Measurements from ENCODE around the gene SERF2.
"Not testable (repeated sequence)": the region's sequence is repeated elsewhere in the genome, so short reads cannot be mapped to it uniquely, and the experiment has no call there.

SERF2 gene

DNA sequence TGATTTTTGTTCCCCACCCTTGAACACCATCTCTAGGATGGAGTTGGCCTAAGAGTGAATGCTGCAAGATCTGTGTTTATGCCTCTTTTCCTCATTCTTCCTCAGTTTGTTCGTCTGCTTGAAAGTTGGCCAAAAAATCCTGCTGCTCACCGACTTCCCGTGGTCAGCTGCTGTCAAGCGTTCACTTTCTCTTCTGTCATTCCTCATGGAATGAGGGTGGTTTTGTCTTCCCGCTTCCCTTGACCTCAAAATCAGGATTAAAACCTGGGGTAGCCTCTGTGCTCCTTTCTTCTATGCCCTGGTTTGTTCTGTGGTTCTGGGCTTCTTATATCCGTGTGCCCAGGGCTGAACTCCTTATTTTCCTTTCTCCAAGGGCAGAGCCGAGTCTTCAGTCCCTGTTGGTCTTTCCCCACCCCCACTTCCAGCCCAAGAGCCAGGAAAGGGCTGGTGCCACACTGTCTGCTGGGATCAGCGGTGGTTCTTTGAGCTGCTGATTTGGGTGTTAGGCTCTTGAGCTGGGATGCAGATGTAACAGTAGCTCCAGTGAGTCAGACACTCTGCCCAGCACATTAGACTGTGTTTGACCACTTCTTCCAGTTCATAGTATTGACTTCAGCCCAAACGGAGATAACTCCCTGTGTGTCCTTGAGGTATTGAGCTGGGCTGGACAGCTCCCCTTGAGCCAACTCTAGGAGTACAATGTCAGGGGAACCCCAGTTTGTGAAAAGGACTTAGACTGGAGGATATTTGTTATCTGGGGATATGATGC lies 2.3 kb downstream of the SERF2 start:
- FAIRE-seq: no peak

DNA sequence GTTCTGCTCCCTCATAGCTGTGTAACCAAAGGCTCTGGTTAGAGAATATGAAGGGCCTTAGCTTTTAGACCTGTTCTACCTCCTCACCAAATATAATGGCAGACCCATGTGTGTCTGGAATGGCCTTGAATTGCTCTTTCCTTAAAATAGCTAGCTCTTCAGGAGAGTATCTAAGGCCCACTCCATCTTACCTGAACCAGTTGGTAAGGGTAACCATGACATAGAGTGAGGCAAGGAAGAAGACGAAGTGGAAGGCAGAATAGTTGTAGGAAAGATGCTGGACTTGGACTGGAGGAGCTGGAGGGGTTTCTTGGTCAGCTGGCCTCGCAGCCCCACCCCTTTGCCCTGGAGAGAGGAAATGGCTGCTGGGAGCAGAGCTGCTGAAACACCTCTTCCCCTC lies 3.1 kb downstream of the SERF2 start:
- FAIRE-seq: no peak

DNA sequence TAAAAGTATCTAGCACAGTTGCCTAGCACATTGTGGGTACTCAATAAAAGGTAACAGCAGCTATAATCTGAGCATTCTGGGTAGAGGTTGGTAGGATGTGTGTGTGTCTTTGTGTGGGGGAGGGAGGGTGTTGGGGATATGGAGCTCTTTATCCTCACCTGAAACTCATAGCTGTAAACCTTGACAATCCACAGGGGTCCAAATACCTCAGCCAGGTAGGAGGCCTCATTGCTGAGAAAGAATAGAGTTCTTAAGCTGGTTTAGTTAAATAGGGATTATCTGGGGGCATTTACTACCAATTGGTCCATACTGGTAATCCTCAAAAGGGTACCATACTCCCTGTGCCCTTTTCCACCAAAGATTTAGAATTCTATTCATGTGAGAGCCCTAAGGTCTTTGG lies 3.9 kb downstream of the SERF2 start:
- no peak for FAIRE-seq

DNA sequence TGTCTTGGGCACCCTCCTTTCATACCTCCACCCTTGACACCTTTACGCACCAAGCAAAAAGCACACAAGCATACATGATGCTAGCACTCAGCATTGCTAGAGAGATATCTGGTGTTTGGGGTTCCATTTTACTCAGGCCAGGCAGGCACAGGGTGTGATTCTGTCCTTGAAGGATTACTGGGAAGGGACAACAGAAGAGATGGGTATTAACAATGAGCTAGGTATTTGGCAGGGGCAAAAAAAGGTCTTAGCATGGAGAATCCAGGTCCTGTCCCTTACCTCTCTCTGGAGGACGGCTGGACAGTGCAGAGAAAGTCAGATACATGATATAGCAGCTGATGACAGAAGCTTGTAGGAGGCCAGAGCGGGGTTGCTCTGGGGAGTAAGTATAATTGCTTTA lies 4.4 kb downstream of the SERF2 start:
- no peak for FAIRE-seq

GRCh38 chr15:43799209-43799944 lies 7.3 kb downstream of the SERF2 start:
- FAIRE-seq: no peak

GRCh38 chr15:43799945-43800285 lies 7.8 kb downstream of the SERF2 start, which contains the start of gene SERINC4:
Gene SERINC4 (minus strand): TSS chr15:43800220. CDS start chr15:43799986, 234 bp downstream.
- FAIRE-seq: no peak

DNA sequence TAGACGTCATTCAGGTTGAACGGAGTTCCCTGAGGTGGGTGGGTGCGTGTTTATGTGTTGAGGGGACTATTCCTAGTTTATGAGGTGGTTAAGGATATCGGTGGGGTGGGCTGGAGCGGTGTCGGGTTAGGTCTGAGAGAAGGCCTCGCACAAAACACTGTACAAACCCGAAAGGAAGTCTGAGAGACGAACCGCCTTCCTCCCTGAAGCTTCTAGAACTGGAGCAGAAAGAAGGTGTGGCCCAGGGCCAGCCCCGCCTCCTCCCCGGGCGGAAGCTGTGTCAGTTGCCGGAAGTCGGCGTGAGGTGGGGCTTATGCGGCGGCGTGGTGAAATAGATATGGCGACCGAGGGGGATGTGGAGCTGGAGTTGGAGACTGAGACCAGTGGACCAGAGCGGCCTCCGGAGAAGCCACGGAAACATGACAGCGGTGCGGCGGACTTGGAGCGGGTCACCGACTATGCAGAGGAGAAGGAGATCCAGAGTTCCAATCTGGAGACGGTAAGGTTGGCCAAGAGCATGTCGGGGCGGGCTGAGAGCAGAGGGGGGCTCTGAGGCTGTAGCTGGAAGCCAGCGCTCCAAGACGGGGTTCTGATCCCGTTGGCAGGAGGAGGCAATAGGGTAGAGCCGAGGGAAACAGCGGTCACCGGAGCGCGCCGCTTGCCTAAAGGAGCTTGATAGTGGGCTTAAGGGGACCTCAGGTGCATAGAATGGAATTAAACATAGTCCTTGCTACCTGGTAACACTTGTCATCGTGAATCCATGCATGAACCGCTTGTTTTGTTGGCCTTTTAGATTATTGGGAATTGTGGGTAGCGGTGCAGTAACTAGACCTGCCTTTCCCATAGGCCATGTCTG lies 8.4 kb downstream of the SERF2 start, which contains the start of gene HYPK:
HYPK (plus strand) TSS at position 314 of the 856 bp plus-strand sequence; CDS start at position 338, 24 bp downstream.
- FAIRE-seq: no peak

DNA sequence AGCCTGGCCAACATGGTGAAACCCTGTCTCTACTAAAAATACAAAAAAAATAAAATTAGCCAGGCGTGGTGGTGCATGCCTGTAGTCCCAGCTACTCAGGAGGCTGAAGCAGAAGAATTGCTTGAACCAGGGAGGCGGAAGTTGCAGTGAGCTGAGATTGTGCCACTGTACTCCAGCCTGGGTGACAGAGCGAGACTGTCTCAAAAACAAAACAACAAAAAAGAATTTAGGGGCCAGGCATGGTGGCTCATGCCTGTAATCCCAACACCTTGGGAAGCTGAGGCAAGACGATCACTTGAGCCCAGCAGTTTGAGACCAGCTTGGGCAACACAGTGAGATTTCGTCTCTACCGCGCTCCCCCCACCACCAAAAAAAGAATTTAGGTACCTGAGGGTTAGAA lies 10.6 kb downstream of the SERF2 start:
- FAIRE-seq: not testable (repeated sequence)

DNA sequence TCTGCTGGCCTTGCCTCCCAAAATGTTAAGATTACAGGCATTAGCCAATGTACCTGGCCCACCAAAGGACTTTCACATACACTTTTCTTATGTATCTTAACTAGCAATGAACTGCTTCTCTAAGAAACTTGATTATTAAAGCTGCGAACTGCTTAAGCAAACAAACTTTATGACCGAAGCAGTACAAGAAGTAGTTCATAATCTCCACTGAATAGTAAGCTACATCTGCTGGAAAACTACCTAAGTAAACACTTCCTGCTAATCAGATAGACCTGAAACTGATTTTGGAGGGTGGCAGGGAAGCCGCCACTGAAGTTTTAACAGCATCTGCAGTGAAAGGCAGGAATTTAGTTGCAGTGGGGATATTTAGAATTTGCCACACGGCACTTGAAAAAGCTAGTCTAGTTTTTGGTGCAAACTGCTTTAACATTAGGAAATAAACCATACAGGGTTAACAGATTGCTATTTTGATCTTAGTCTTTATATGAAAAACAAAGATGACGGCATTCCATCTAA lies 16.4 kb downstream of the SERF2 start:
- no peak for FAIRE-seq

DNA sequence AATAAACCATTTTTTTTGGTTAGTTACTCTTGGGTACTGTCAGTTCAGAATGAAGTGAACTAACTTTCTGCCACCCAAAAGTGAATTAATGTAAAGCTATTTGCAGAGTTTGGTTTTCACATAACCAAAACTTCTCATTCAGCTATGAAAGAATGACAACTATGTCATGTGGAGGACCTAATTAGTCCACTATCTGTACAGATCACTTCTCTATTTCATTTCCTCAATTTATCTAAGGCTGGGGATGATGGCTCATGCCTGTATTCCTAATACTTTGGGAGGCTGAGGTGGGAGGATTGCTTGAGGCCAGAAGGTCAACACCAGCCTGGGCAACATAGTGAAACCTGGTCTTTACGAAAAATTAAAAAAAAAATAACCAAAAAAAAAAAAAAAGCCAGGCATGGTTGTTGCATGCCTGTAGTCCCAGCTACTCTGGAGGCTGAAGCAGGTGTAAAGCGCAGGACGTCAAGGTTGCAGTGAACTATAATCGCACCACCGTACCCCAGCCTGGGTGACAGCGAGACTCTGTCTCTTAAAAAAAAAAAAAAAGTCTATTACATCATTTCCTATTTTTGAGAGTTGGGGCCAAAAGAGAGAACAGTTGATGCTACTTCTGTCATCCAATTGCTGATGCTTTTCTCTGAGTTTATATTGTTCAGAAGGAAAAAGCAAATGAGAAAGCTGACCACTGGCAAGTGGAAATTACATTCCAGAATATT lies 17.0 kb downstream of the SERF2 start:
- FAIRE-seq: no peak

- FAIRE-seq: not testable (repeated sequence)
Observed at GRCh38 chr15:43815064-43815463, 22.9 kb downstream of the SERF2 start.

- no peak for FAIRE-seq
Observed at GRCh38 chr15:43821505-43821904, 29.4 kb downstream of the SERF2 start.

DNA sequence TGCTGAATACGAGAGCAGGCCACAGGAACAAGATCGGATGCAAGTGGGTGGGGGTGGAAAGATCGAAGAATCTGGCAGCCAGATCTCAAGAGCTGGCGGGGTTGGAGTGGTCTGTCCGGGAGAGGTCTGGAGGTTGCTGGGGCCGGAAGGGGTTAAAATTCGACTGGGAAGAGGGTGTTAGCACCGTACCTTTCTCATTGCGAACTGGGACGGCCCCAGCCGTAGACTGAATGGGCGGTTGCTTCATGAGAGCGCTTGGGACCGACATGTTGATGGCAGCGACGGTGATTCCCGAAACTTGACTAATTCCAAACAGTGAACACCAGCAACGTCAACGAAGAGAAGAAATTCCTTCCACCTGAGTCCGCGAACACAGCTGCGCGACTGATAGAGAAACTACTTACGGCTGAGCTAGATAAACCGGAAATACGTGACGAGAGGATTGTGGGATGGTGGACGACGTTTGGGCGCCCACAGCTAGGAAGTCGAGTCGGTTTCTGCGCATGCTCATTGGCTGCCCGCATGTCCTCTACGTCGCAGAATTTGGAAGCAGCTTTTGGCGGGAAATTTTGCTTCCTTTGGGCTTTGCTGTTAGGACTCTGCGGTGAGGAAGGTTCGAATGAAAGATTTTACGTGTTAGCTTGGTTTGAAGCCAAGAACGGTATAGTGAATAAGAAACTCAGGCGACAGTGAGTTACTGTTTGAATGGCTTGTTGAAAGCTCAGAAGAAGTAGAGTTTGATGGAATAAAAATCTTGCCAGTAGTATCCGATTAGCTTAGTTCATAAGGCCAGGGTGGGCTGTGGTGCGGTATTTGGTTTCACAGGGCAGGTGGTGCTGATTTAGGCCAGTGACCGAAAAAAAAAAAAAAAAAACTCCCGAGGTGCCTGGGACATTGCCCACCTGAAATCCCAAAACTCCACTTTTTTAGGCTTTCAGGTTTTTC lies 32.5 kb downstream of the SERF2 start, which contains the start of gene MFAP1:
MFAP1 (minus strand) TSS at position 389 of the 945 bp plus-strand sequence; CDS start at position 268, 121 bp downstream.
- FAIRE-seq: peak; percentile 96

DNA sequence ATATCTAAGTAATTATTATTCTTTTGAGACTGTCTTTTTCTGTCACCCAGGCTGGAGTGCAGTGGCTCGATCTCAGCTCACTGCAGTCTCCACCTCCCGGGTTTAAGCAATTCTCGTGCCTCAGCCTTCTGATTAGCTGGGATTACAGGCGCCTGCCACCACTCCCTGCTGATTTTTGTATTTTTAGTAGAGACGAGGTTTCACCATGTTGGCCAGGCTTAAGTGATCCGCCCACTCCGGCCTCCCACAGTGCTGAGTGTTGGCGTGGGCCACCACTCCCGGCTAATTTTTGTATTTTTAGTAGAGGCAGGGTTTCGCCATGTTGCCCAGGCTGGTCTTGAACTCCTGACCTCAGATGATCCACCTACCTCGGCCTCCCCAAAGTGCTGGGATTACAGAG lies 33.2 kb downstream of the SERF2 start:
- not testable (repeated sequence) for FAIRE-seq

DNA sequence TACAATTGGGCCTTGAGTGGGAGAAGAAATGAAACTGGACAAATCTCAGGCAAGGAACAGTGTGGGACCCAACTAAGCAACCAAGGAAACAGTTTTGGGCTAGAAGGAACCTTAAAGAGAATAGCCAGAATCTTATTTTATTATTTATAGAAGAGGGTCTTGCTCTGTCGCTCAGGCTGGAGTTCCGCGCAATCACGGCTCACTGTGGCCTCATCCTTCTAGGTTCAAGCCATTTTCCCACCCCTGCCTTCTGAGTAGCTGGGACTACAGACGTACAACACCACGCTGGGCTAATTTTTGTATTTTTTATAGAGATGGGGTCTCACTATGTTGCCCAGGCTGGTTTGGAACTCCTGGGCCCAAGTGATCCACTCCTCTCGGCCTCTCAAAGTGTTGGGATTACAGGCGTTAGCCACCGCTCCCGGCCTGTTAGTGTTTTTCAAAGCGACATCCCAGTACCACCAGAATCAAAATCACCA lies 33.9 kb downstream of the SERF2 start:
- FAIRE-seq: no peak

- FAIRE-seq: no peak
Observed at GRCh38 chr15:43826508-43827341, 34.6 kb downstream of the SERF2 start, which contains the start of gene WDR76. Gene WDR76 (plus strand): TSS chr15:43827002. CDS start chr15:43827033, 31 bp downstream.

- no peak for FAIRE-seq
Observed at GRCh38 chr15:43828061-43828657, 36.0 kb downstream of the SERF2 start.

DNA sequence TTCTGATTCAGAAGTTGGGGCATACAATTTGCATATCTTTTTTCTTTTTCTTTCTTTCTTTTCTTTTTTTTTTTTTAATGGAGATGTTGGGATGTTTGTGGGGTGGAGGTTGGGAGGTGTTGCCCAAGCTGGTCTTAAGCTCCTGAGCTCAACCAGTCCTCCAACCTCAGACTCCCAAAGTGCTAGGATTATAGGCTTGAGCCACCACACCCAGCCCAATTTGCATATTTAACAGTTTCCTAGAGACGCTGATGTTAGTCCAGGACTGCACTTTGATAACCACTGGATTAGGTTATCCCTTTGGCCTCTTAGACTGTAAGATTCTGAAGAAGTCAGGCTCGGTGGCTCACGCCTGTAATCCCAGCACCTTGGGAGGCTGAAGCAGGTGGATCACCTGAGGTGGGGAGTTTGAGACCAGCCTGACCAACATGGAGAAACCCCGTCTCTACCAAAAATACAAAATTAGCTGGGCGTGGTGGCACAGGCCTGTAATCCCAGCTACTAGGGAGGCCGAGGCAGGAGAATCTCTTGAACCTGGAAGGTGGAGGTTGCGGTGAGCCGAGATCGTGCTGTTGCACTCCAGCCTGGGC lies 37.9 kb downstream of the SERF2 start:
- FAIRE-seq: not testable (repeated sequence)
